Sigmoid colon (tissue), 4 donors: Measurements from ENCODE around the gene LSM11.

ENCODE experiments used
- CTCF ChIP-seq, 4 experiments: fragments of 450-650 bp in 3 of 4; fragments of 200-600 bp in 1 of 4; IDR thresholded peaks; one replicate each; pipeline ENCODE4 v1.5.1; 2016 to 2019; ENCODE audit warnings: antibody characterized with exemption in 4 of 4, mild to moderate bottlenecking in 3 of 4, moderate library complexity in 2 of 4
- EP300 ChIP-seq, 4 donors: sonication (generic); formaldehyde crosslinking; IDR thresholded peaks; one replicate each; pipeline ENCODE4 v1.6.1; 2017; ENCODE audit warnings: antibody characterized with exemption in 4 of 4
- POLR2A ChIP-seq, 2 donors: fragments of 450-650 bp; IDR thresholded peaks; one replicate each; pipeline ENCODE4 v1.6.1; 2016; ENCODE audit warnings: antibody characterized with exemption in 2 of 2, mild to moderate bottlenecking in 2 of 2, moderate library complexity in 2 of 2

GRCh38 chr5:157749462-157749799, 5.9 kb downstream of the LSM11 start:
- TF ChIP-seq CTCF (IDR thresholded peaks at IDR 0.05) = no peak
- no peak for TF ChIP-seq POLR2A (IDR thresholded peaks at IDR 0.05)
- no peak for TF ChIP-seq EP300 (IDR thresholded peaks at IDR 0.05)
